B cell (primary cell): ENCODE data around the gene L3HYPDH. TPM values are rescaled to one million over a fixed set of nuclear protein-coding genes. Genes with fewer than 3 reads are reported as not detected.

ENCODE experiments used
- ATAC-seq: fragments of 200-7000 bp; cut with Tn5 transposase; one replicate; pipeline ENCODE4 v1.10.0; 2021; ENCODE audit warnings: low read depth, mild to moderate bottlenecking, moderate number of reproducible peaks, moderate library complexity
- CTCF ChIA-PET: fragments of 350-600 bp; sonication (Branson Sonifier 250); formaldehyde crosslinking; loops from one replicate; lab custom pipeline; 2021; ENCODE audit warnings: antibody characterized with exemption, inconsistent platforms; lab: Charles Lee
- POLR2A ChIA-PET: fragments of 350-600 bp; sonication (Branson Sonifier 250); formaldehyde crosslinking; loops from one replicate; lab custom pipeline; 2021; ENCODE audit warnings: antibody characterized with exemption; lab: Charles Lee
- DNase-seq: peaks from one replicate; pipeline ENCODE4 v3.0.0; 2013
- H2AFZ ChIP-seq: 2 replicates; pipeline ENCODE4 v1.6.1; 2012; ENCODE audit warnings: mild to moderate bottlenecking, low read depth, low read length; ENCODE audit not compliant: insufficient read depth, poor library complexity, severe bottlenecking
- H3K27ac ChIP-seq, 2 donors: 1 replicate in 1 of 2; 2 replicates in 1 of 2; pipeline ENCODE4 v1.5.1; 2012 to 2013; ENCODE audit warnings: low read length in 2 of 2, mild to moderate bottlenecking in 2 of 2, moderate library complexity in 1 of 2
- H3K27me3 ChIP-seq, 4 experiments: fragments of 200-600 bp in 1 of 4; sonication (generic) in 1 of 4; replicated peaks in 1 of 4; 1 replicate in 2 of 4; 2 replicates in 2 of 4; pipeline versions ENCODE4 v1.6.1 to v1.7.0; 2013 to 2016; ENCODE audit warnings: low read length in 3 of 4, mild to moderate bottlenecking in 2 of 4, mixed read lengths in 1 of 4, moderate library complexity in 1 of 4; ENCODE audit not compliant: insufficient read depth in 4 of 4, control insufficient read depth in 3 of 4; ENCODE audit errors: control extremely low read depth in 1 of 4
- H3K36me3 ChIP-seq, 2 experiments: replicated peaks in 1 of 2; 1 replicate in 1 of 2; 2 replicates in 1 of 2; pipeline versions ENCODE4 v1.6.1 to v1.7.1; 2013; ENCODE audit warnings: low read length in 1 of 2; ENCODE audit not compliant: insufficient read depth in 2 of 2, control insufficient read depth in 1 of 2; ENCODE audit errors: control extremely low read depth in 1 of 2, extremely low read depth in 1 of 2
- H3K4me1 ChIP-seq, 2 donors: fragments of 200-600 bp in 1 of 2; sonication (generic) in 1 of 2; 1 replicate in 1 of 2; 2 replicates in 1 of 2; pipeline versions ENCODE4 v1.5.1 to v1.6.1; 2013 to 2017; ENCODE audit warnings: low read length in 2 of 2; ENCODE audit not compliant: control insufficient read depth in 2 of 2, insufficient read depth in 2 of 2
- H3K4me2 ChIP-seq: replicated peaks from 2 replicates; pipeline ENCODE3; 2012; ENCODE audit warnings: mild to moderate bottlenecking, low read depth, low read length; ENCODE audit not compliant: poor library complexity, severe bottlenecking
- H3K4me3 ChIP-seq, 5 experiments: fragments of 200-600 bp in 1 of 5; sonication (generic) in 1 of 5; 1 replicate in 3 of 5; 2 replicates in 2 of 5; pipeline versions ENCODE4 v1.5.1 to v1.7.0; 2011 to 2016; ENCODE audit warnings: low read length in 4 of 5, mild to moderate bottlenecking in 4 of 5, low read depth in 2 of 5, control low read depth in 1 of 5, moderate library complexity in 1 of 5; ENCODE audit not compliant: insufficient read depth in 1 of 5; ENCODE audit errors: control extremely low read depth in 1 of 5, extremely low read depth in 1 of 5
- H3K79me2 ChIP-seq: fragments of 200-600 bp; sonication (generic); one replicate; pipeline ENCODE4 v1.6.0; 2016; ENCODE audit warnings: low read length; ENCODE audit not compliant: control insufficient read depth, insufficient read depth
- H3K9ac ChIP-seq: fragments of 200-600 bp; sonication (generic); 2 replicates; pipeline ENCODE4 v1.6.1; 2017; ENCODE audit warnings: mild to moderate bottlenecking, low read length, moderate library complexity
- H3K9me3 ChIP-seq, 3 donors: one replicate each; pipeline versions ENCODE4 v1.6.1 to v1.7.1; 2013; ENCODE audit warnings: low read length in 2 of 3; ENCODE audit not compliant: control insufficient read depth in 2 of 3, insufficient read depth in 1 of 3; ENCODE audit errors: control extremely low read depth in 1 of 3
- H4K20me1 ChIP-seq: 2 replicates; pipeline ENCODE4 v1.6.0; 2012; ENCODE audit warnings: mild to moderate bottlenecking, low read length; ENCODE audit not compliant: insufficient read depth, control insufficient read depth, poor library complexity, severe bottlenecking
- H3K27ac Mint-ChIP-seq: one replicate; pipeline ENCODE4 v1.8.0; 2021; ENCODE audit warnings: mixed read lengths
- H3K27me3 Mint-ChIP-seq: one replicate; pipeline ENCODE4 v1.8.0; 2021; ENCODE audit warnings: mixed read lengths
- H3K4me1 Mint-ChIP-seq: one replicate; pipeline ENCODE4 v1.8.0; 2021; ENCODE audit warnings: mixed read lengths
- H3K4me3 Mint-ChIP-seq: one replicate; pipeline ENCODE4 v1.8.0; 2021; ENCODE audit warnings: mixed read lengths
- H3K9me3 Mint-ChIP-seq: one replicate; pipeline ENCODE4 v1.8.0; 2022; ENCODE audit warnings: mixed read lengths; ENCODE audit not compliant: insufficient read depth
- EZH2 ChIP-seq: IDR thresholded peaks from 2 replicates; pipeline ENCODE4 v1.6.1; 2012; ENCODE audit warnings: borderline replicate concordance, low read depth, mild to moderate bottlenecking, moderate library complexity, low read length; ENCODE audit not compliant: insufficient read depth, poor library complexity, severe bottlenecking
- WGBS: methylation state at CpG from one replicate; pipeline ENCODE4 v1.1.5; 2013; ENCODE audit warnings: missing lambda C conversion rate; ENCODE audit not compliant: insufficient coverage; 5-methylcytosine and 5-hydroxymethylcytosine counted together
- intact Hi-C: fragments of 100-400 bp; cut with micrococcal nuclease; formaldehyde crosslinking; loops from one replicate; pipeline ENCODE4 v1.10.0; 2022
- polyA plus RNA-seq: library from polyadenylated mRNA; depleted of rRNA; stranded (reverse); fragments of >200 nt; gene quantifications from 2 replicates; pipeline ENCODE4 v1.2.3, GENCODE V29; 2012
- total RNA-seq, 2 donors: library from RNA; stranded (reverse); fragments of 120-200 nt in 1 of 2; gene quantifications; 1 replicate in 1 of 2; 2 replicates in 1 of 2; pipeline versions ENCODE4 v1.2.3 to v1.2.4, GENCODE V29; 2013 to 2022
- TF ChIP-seq, protein P1 (sequence below): fragments of 200-600 bp; IDR thresholded peaks from one replicate; pipeline ENCODE4 v1.8.0; 2022; ENCODE audit warnings: antibody characterized with exemption, mild to moderate bottlenecking

The L3HYPDH gene
- total and polyA plus RNA-seq, 2 donors (not counting 1 experiment from before 2014, with no cell fraction given), result 74.5 to 126 TPM

GRCh38 chr14:59425322-59425935 lies 58.8 kb downstream of the L3HYPDH start:
- Histone ChIP-seq H3K27me3 (no peaks in the 10 kb centered on the region), H3K4me3 (no peak overlapping the region), H3K36me3 (no peaks in the 10 kb centered on the region), H3K4me1 (peaks cover 12 to 16% of the 10 kb centered on the region in 2 donors), H3K9me3 (no peaks in the 10 kb centered on the region), H3K4me2 (no peak overlapping the region), H4K20me1 (no peaks in the 10 kb centered on the region), H3K9ac (no peak overlapping the region), H3K79me2 (no peaks in the 10 kb centered on the region), H3K27ac (no peak overlapping the region), H2AFZ (no peak overlapping the region)
- TF ChIP-seq EZH2, result no peak
- TF ChIP-seq, protein P1, sequence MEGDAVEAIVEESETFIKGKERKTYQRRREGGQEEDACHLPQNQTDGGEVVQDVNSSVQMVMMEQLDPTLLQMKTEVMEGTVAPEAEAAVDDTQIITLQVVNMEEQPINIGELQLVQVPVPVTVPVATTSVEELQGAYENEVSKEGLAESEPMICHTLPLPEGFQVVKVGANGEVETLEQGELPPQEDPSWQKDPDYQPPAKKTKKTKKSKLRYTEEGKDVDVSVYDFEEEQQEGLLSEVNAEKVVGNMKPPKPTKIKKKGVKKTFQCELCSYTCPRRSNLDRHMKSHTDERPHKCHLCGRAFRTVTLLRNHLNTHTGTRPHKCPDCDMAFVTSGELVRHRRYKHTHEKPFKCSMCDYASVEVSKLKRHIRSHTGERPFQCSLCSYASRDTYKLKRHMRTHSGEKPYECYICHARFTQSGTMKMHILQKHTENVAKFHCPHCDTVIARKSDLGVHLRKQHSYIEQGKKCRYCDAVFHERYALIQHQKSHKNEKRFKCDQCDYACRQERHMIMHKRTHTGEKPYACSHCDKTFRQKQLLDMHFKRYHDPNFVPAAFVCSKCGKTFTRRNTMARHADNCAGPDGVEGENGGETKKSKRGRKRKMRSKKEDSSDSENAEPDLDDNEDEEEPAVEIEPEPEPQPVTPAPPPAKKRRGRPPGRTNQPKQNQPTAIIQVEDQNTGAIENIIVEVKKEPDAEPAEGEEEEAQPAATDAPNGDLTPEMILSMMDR, result no peak
- ChIA-PET POLR2A (no interaction called here), CTCF (interaction anchor here (1.0 kb wide), 1 partner anchor 296 kb away, joined by 3 read pairs; no protein-coding TSS in a partner anchor)
- Mint-ChIP-seq H3K9me3 (no peaks in the 10 kb centered on the region), H3K4me3 (no peak overlapping the region), H3K4me1 (peaks cover 26% of the 10 kb centered on the region), H3K27me3 (peaks cover 7% of the 10 kb centered on the region), H3K27ac (no peak overlapping the region)
- ATAC-seq, result no peak
- WGBS, result no CpG with 5 or more reads among the region's 3 CpGs
- DNase-seq, result no peak
- intact Hi-C loops, result no loop called here

DNA sequence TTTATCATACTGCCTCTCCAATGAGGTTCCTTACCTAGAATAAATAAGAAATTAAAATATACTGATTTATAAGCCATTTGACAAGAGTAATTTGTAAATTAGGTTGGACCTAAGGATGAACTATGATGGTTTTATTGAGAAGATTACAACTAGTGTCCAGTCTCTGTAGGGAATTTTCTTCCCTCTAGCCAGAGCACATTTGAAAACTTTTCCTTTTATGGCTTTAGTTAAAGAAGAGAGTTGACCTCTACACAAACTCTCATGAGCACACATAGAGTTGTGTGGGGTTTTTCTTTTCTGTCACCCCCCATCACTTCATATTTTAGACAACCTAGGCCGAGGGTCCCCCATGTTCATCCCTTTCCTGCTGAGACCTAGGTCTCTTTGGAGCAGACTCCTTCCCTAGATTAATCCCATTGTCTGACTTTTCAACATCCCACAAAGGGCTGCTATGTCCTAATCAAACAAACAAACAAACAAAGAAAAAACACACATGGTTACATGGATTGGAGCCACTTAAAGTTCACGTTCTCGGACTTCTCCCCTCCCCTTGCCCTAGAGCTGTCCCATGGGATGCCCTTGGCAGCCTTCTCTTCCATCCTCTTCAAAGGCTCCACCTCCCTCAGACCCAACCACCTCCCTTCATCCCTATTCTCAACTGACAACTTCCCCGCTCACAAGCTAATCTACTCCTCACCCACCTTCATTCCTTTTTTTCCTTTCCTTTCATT lies 59.7 kb downstream of the L3HYPDH start:
- H3K27ac Mint-ChIP-seq, result no peak overlapping the region
- no peaks in the 10 kb centered on the region for H3K9me3 Mint-ChIP-seq
- H3K27ac ChIP-seq, result no peak overlapping the region
- DNase-seq, result no peak
- H3K27me3 Mint-ChIP-seq, result peaks cover 7% of the 10 kb centered on the region
- H4K20me1 ChIP-seq, result no peaks in the 10 kb centered on the region
- no peaks in the 10 kb centered on the region for H3K9me3 ChIP-seq
- H3K4me1 ChIP-seq, result peaks cover 12 to 16% of the 10 kb centered on the region in 2 donors
- ChIA-PET POLR2A (no interaction called here), CTCF (interaction anchor here (1.0 kb wide), 1 partner anchor 295 kb away, joined by 3 read pairs; no protein-coding TSS in a partner anchor)
- ATAC-seq, result no peak
- 89% methylated on average over 4 of the region's 4 CpGs for WGBS
- H3K4me1 Mint-ChIP-seq, result peaks cover 26% of the 10 kb centered on the region
- no peak overlapping the region for H3K9ac ChIP-seq
- H3K27me3 ChIP-seq, result no peaks in the 10 kb centered on the region
- no peak overlapping the region for H3K4me2 ChIP-seq
- no peak overlapping the region for H3K4me3 Mint-ChIP-seq
- no peaks in the 10 kb centered on the region for H3K79me2 ChIP-seq
- intact Hi-C loops, result no loop called here
- TF ChIP-seq EZH2, result no peak
- TF ChIP-seq, protein P1, result no peak
- H2AFZ ChIP-seq, result no peak overlapping the region
- H3K36me3 ChIP-seq, result no peaks in the 10 kb centered on the region
- no peak overlapping the region for H3K4me3 ChIP-seq
